ACHN (cell line): Measurements from ENCODE around the gene KLF9.

Source experiments
- DNase-seq: peaks from one replicate; pipeline ENCODE4 v3.0.0-alpha.2; 2015
- in situ Hi-C: cut with HindIII; loops from 2 replicates; pipeline ENCODE4 v1.10.0; 2017; ENCODE audit warnings: low sequenced_read_pairs, low pct_ligation_motif_present, low pct_unique_long_range_greater_than_20kb

The KLF9 gene

GRCh38 chr9:70427161-70427945, 12.9 kb upstream of the KLF9 start:
- in situ Hi-C loops = no loop called here
- DNase-seq = no peak

- in situ Hi-C loops = no loop called here
- DNase-seq = no peak
Observed at GRCh38 chr9:70425192-70425591, 10.7 kb upstream of the KLF9 start.

DNA sequence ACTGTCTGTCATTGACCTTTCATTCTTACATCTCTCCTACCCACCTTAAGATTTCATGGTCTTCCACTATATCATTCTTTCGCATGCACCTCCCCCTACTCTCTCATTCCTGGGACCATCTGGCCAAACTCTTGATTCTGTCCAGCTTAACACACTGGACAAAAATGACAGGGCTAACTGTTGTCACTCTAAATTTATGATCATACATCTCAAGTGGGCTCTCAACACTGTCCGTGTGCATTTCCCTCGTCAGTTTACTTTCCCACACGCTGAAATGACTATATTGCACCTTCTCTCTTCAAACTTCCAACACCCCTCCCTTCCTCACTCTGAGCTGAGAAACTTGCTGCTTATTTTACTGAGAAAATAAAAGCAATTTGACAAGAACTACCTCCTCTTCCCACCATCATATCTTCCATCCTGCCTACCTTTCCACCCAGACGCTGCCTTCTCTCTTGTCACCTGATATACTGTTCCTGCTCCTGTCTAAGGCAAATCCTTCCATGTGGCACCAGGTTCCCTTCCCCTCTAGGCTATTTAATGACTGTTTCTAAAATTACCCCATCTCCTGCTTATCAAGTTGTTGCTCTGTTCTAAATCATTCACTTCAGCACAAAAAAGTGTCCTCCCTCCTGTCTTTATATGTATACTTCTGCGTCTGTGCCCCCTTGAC, 8.1 kb upstream of the KLF9 start:
- in situ Hi-C loops = no loop called here
- DNase-seq = no peak

DNA sequence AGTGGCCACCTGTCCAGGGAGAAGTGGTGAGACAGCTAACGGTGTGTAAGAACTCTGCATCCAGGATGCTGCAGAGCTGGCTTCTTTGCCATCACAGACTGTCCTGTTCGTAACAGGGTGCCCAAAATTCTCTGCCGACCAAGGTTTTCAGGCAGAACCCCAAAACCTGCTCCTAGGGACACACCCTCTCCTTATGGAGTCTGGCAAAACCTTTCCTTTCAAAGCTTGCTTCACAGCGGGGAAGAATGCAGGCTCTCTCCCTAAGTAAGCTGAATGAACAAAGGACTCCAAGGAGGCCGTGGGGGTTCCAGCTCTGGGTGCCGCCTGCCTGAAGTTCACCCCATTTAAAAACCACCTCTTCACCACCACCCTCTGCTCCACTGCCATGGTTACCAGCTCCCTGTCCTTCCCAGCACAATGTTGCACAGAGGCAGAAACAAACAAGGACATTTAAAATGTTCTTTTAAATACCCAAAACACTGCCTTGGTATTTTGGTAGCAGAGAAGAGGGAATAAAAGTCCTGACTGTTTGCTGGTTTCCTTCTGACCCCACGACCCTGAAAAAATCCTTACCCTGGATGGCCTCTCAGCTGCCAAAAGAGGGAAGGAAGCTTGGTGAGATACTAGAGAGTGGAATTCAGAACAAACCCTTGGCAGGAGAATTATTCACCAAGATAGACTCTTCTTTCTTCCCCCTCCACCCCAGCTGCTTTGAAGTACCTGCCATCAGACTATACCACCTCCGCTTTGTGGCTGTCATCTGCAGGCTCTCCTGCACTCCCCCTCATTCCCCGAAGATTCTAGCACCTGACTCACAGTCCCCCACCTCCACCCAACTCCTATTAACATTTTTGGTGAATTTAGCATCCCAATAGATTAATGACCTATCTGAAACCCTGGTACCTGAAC, 7.1 kb upstream of the KLF9 start:
- in situ Hi-C loops = no loop called here
- no peak for DNase-seq

GRCh38 chr9:70420441-70421271, 6.2 kb upstream of the KLF9 start:
- DNase-seq = peak; percentile 50
- in situ Hi-C loops = no loop called here

DNA sequence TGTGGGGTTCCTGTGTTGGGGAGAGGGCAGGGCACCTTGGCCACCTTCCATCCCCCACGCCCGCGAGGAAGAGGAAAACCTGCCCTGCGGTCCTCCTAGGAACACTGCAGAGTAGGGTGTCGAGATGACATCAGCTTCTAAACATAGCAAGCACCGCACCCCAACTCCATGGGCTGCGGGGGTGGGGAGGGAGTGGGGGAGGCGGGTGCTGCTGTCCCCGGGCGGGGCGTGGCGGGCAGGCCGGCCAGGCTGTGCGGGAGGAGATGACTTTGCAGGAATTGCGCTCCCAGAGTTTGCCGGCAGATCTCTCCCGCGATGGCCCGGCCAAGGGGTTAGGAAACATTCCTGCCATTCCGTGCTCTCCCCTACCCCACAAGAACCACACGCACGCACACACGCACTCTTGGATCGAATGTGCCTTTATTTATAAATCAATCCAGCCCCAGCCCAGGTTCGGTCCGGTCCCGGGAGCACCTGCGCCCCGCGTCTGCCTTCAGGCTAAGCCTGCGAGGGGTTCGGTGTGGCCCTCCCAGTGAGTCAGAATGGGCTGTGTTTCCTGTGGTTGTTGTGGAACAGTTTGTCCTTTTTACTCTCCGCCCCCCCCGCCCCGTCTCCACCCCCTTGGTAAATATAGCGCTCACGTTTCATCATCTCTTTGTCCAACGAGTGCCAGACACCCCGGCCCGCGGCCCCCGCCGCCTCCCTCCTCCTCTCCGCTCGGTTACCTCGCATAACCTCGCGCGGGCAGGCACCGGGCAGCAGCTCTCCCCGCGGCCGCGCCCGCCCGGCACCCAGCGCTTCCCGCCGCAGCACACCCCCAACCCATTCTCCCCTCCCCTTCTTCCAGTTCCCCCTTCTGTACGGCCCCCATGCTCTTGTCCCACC, 5.3 kb upstream of the KLF9 start:
- in situ Hi-C loops = no loop called here
- DNase-seq = peak; percentile 87

DNA sequence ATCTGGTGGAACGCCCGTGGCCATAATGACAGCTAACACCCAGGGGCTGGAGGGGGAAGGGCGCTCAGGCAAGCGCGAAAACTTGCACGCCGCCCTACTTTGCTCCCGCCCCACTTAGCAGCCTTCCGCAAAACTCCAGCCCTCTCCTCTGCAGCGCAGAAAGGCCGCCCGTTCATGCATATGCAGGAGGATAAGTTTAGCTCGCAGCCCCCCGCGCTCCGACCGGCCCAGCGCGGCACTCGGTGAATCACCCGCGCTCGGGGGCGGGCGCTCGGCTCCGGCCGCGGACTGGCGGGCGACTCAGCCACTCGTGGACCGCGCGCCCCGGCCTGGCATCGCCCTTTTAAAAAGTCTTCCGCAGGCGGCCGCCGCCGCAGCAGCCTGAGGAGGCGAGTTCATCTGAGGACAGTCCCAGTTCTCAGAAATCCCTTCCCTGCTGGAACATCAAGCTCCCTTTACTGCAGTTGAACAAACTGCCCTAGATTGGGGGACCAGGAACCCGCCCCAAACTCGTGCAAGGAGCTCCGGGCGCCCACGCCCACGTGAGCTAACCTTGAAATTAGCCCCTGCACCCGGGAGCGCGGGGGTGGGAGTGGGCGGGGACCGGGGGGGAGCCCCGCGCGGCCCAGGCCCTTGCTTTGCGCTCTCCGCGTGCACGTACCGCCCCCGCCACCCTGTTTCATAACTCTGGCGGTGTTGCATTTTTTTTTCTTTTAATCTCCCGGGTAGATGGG, 4.5 kb upstream of the KLF9 start:
- in situ Hi-C loops = no loop called here
- DNase-seq = peak; percentile 92

- in situ Hi-C loops = no loop called here
Observed at GRCh38 chr9:70415476-70415875, 1.0 kb upstream of the KLF9 start.

DNA sequence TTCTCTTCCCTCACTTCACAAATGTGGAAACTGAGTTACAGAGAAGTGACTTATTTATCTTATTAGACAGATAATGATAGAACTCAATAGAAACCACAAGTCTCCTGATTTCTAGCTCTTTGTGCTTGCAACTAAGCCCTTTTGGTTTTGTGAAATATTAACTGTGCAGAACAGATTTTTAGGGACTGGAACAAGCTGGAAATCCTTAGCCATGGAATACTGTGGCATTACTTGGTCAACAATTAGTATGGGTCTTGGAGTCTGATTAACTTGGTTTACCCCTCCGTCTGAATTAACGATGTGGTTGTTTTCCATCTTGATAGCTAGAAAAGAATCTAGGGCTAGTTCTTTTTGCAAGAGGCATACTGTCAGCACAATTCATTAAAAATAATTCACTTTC, 584 bp upstream of the KLF9 start:
- in situ Hi-C loops = no loop called here
- no peak for DNase-seq

More at GRCh38 chr9:70415476-70415875, 1.0 kb upstream of the KLF9 start:
- DNase-seq = no peak

- DNase-seq = no peak
- in situ Hi-C loops = no loop called here
Observed at GRCh38 chr9:70413464-70413798, 1.0 kb downstream of the KLF9 start.

DNA sequence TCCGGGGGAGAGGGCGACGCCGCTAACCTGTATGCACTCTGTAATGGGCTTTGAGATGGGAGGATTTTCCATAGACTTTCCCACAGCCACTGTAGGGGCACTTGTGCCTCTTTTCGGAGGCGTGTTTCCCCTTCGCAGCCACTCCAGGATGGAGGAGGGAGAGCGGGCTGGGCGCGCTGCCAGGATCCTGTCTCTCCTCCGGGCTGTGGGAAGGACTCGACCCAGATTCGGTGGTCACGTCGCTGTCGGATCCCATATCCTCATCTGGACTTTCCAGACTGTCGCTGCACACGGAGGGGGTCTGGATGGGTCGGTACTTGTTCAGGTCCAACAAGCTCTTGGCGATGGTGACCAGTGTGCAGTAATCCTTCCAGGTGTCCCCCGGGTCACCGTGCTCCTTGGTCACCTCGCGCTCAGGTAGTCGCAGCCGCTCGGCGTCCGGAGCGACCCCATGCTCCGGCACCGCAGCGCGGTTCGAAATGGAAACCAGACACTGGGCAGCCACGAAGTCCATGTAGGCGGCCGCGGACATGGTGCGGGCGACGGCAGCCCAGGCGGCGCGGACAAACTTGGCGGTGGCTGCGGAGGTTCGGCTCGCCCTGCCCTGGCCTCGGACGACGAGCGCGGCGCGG, 1.5 kb downstream of the KLF9 start:
- peak; percentile 47 for DNase-seq
- in situ Hi-C loops = no loop called here

GRCh38 chr9:70411930-70412831, 2.3 kb downstream of the KLF9 start:
- in situ Hi-C loops = no loop called here
- peak; percentile 80 for DNase-seq

- in situ Hi-C loops = no loop called here
- DNase-seq = peak; percentile 45
Observed at GRCh38 chr9:70411121-70411929, 3.1 kb downstream of the KLF9 start.

DNA sequence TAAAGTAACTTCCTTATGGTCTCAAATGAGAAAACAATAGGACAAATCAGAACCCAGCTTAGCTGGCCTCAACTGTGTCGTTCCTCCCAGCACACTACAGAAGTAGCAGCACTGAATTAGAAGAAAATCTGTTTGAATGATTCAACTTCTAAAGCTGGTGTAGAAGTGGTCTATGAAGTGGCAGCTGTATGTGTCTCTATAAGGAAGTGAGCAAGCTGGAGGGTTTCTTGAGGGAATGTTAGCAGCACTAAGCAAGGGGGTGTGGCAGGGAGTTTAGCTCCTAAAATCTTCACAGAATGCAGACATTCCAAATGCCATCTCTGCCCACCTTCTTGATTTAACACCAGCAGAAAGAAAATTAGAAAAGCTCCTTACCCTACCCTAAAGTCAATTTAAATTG, 4.1 kb downstream of the KLF9 start:
- peak; percentile 11 for DNase-seq
- in situ Hi-C loops = no loop called here

- in situ Hi-C loops = no loop called here
Observed at GRCh38 chr9:70409800-70410199, 4.7 kb downstream of the KLF9 start.

More at GRCh38 chr9:70409800-70410199, 4.7 kb downstream of the KLF9 start:
- DNase-seq = no peak
